ENCODE data around the gene ASAP2. TPM values are rescaled to one million over a fixed set of nuclear protein-coding genes. Genes with fewer than 3 reads are reported as not detected.

Gene ASAP2
- total and polyA plus RNA-seq, 9 of the 15 experiments (the other 6 are each of a cell fraction or from before 2014, with no cell fraction given): 0.06 to 4.3 (median 3.1) TPM

- TF ChIP-seq RB1 (IDR thresholded peaks at IDR 0.05; ENCODE audit: low read depth): peak; percentile 99
- TF ChIP-seq TCF15 (CRISPR knock-in tag; IDR thresholded peaks at IDR 0.05): no peak
- TF ChIP-seq MED1 (CRISPR knock-in tag; IDR thresholded peaks at IDR 0.05; ENCODE audit: borderline replicate concordance): no peak
- TF ChIP-seq GATAD2B (IDR thresholded peaks at IDR 0.05; ENCODE audit: borderline replicate concordance): peak; percentile 72; the same call in 1 of the 2 replicates
- peak; percentile 80 for TF ChIP-seq PCBP1 (IDR thresholded peaks at IDR 0.05; ENCODE audit: low read depth, low read length, poor library complexity, severe bottlenecking)
- TF ChIP-seq ZBTB43 (CRISPR knock-in tag; IDR thresholded peaks at IDR 0.05): 0 out of 2 replicates have a peak, but pooled peaks have one; percentile 52
- peak; percentile 46 to 82; a peak in 1 of 4 replicates for TF ChIP-seq TEAD1 (CRISPR knock-in tag; IDR thresholded peaks at IDR 0.05)
- peak; percentile 38; the same call in 1 of the 2 replicates for TF ChIP-seq ETV1 (tag; conservative IDR thresholded peaks at IDR 0.05; ENCODE audit: low read depth)
- peak; percentile 2 for TF ChIP-seq PRDM10 (IDR thresholded peaks at IDR 0.05; ENCODE audit: partially characterized antibody)
- TF ChIP-seq ATF4 (CRISPR knock-in tag; IDR thresholded peaks at IDR 0.05): peak; percentile 18; the same call in 1 of the 2 replicates
- TF ChIP-seq CTCF (IDR thresholded peaks at IDR 0.05 in 2 of 3, conservative IDR thresholded peaks at IDR 0.05 in 1 of 3; ENCODE audit: insufficient read depth in 2 of 3, low read depth in 1 of 3, low read length in 3 of 3): peak in 2 of 3 experiments; percentile 1 to 24; a peak in 1 of 6 replicates
- TF ChIP-seq CGGBP1 (CRISPR knock-in tag; IDR thresholded peaks at IDR 0.05): 0 out of 2 replicates have a peak, but pooled peaks have one; percentile 14
- TF ChIP-seq MXD1 (CRISPR knock-in tag; IDR thresholded peaks at IDR 0.05; ENCODE audit: borderline replicate concordance, poor library complexity, severe bottlenecking): no peak
- peak; percentile 78 for TF ChIP-seq ATF7 (IDR thresholded peaks at IDR 0.05)
- TF ChIP-seq ERF (CRISPR knock-in tag; IDR thresholded peaks at IDR 0.05): 0 out of 2 replicates have a peak, but pooled peaks have one; percentile 38
- TF ChIP-seq ETV5 (CRISPR knock-in tag; IDR thresholded peaks at IDR 0.05; ENCODE audit: low read depth): peak; percentile 77
These were observed 216.7 kb downstream of the ASAP2 start, which contains the start of the genes CPSF3 and ITGB1BP1 (continued) for GRCh38 chr2:9423100-9423921.
